Parietal lobe (tissue), 1 donor: ENCODE data around the gene CHMP5. TPM values are rescaled to one million over a fixed set of nuclear protein-coding genes. Genes with fewer than 3 reads are reported as not detected.

Experiments used
- total RNA-seq: library from RNA; depleted of rRNA; stranded (reverse); fragments of >200 nt; gene quantifications from one replicate; pipeline ENCODE4 v1.2.3, GENCODE V29; 2014

Gene CHMP5
- 85.8 TPM for total RNA-seq

DNA sequence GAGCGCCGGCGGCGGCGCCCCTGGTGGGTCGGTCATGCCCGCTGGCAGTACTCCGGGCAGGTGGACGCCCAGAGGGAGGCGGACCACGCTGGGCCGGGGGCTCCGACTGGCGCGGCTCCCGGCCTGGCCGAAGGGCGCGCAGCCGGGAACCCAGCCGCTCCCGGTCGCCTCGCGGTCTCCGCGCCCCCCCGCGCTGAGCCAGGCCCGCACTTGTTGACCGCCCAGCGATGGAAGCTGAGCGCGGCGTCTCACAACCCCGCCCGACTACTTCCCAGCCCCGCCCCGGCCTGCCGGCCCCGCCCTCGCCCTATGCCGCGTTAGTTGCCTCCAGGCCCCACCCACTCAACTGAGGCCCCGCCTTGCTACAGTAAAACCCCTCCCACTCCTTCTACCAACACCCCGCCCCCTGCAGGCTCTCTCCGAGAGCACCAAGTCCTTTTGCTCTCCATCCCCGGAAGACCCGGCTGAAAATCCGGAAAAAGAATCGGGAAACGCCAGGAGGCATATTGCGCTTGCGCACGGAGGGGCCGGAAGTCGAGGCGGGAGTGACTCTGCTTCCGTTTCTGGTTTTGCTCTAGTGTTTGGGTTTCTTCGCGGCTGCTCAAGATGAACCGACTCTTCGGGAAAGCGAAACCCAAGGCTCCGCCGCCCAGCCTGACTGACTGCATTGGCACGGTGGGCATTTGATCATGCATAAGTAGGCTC is at the start of gene CHMP5, which contains the start of gene BAG1:
TSS of gene CHMP5 (plus strand) at position 577 of the 705 bp plus-strand sequence. CDS start at position 607, 30 bp downstream.
TSS of gene BAG1 (minus strand) at position 236 of the 705 bp plus-strand sequence.

DNA sequence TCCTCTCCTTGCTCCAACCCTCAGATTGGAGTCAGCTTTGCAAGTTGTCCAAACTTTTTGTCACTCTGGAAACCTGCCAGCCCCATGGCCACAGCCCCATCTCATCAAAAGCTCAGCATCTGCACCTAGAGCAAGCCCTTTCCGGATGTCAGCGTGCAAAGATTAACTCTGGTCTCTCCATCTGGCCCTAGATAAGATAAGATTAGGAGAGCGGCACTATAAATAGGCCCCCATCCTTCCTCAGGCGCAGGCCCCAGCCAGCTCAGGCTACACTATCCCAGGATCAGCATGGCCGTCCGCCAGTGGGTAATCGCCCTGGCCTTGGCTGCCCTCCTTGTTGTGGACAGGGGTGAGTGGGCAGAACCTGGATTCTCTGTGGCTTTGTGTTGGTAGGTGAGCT is 24.9 kb upstream of the CHMP5 start, which contains the start of gene SPINK4:
TSS of gene SPINK4 (plus strand) at position 247 of the 400 bp plus-strand sequence. CDS start at position 289, 42 bp downstream.

GRCh38 chr9:33290247-33291030 is 25.6 kb downstream of the CHMP5 start, which contains the start of gene NFX1:
TSS of gene NFX1 (plus strand) at chr9:33290516. CDS start at chr9:33290573, 57 bp downstream.

Other genes starting within 250 kb of the CHMP5 start
- 173 TPM for gene DNAJA1, start 239.8 kb upstream of the CHMP5 start, total RNA-seq
- 30.7 TPM for gene SMU1, start 188.4 kb upstream of the CHMP5 start, total RNA-seq
- gene B4GALT1, start 97.7 kb upstream of the CHMP5 start, total RNA-seq: 2.2 TPM
- gene SPINK4, start 24.9 kb upstream of the CHMP5 start, total RNA-seq: not detected
- 34.4 TPM for gene BAG1, start 341 bp upstream of the CHMP5 start, total RNA-seq
- gene NFX1, start 25.5 kb downstream of the CHMP5 start, total RNA-seq: 32.2 TPM
- not detected for gene AQP7, start 137.5 kb downstream of the CHMP5 start, total RNA-seq
- not detected for gene AQP3, start 182.5 kb downstream of the CHMP5 start, total RNA-seq
- gene NOL6, start 208.9 kb downstream of the CHMP5 start, total RNA-seq: 20.7 TPM